Liver (tissue), 9 donors: ENCODE data around the gene ACTN4. TPM values are rescaled to one million over a fixed set of nuclear protein-coding genes. Genes with fewer than 3 reads are reported as not detected.

ENCODE experiments used
- DNase-seq: peaks from one replicate; pipeline ENCODE4 v3.0.0-alpha.2; 2017; ENCODE audit warnings: low spot score
- H3K27ac ChIP-seq, 2 donors: one replicate each; pipeline ENCODE4 v1.7.0; 2013; ENCODE audit warnings: inconsistent platforms in 2 of 2, low read length in 2 of 2, control low read depth in 1 of 2, low read depth in 1 of 2, mild to moderate bottlenecking in 1 of 2
- H3K27me3 ChIP-seq, 4 donors: one replicate each; pipeline versions ENCODE4 v1.6.1 to v1.7.0; 2013; ENCODE audit warnings: low read length in 3 of 4, inconsistent platforms in 1 of 4, mild to moderate bottlenecking in 1 of 4, moderate library complexity in 1 of 4; ENCODE audit not compliant: control insufficient read depth in 4 of 4, insufficient read depth in 4 of 4
- H3K36me3 ChIP-seq, 4 donors: one replicate each; pipeline versions ENCODE4 v1.6.1 to v1.7.0; 2013; ENCODE audit warnings: low read length in 3 of 4, mild to moderate bottlenecking in 3 of 4, low read depth in 1 of 4, moderate library complexity in 1 of 4; ENCODE audit not compliant: control insufficient read depth in 4 of 4, insufficient read depth in 3 of 4
- H3K4me1 ChIP-seq, 4 donors: one replicate each; pipeline versions ENCODE4 v1.6.1 to v1.7.0; 2013; ENCODE audit warnings: low read length in 3 of 4, mild to moderate bottlenecking in 3 of 4, moderate library complexity in 1 of 4; ENCODE audit not compliant: control insufficient read depth in 4 of 4, insufficient read depth in 4 of 4
- H3K4me3 ChIP-seq, 3 donors: one replicate each; pipeline versions ENCODE4 v1.6.1 to v1.7.0; 2013; ENCODE audit warnings: low read length in 3 of 3, control low read depth in 1 of 3, low read depth in 1 of 3, mild to moderate bottlenecking in 1 of 3
- H3K9ac ChIP-seq, 2 donors: one replicate each; pipeline ENCODE4 v1.7.0; 2013; ENCODE audit warnings: low read length in 2 of 2, mild to moderate bottlenecking in 2 of 2, moderate library complexity in 2 of 2, control low read depth in 1 of 2, low read depth in 1 of 2
- H3K9me3 ChIP-seq, 4 donors: one replicate each; pipeline versions ENCODE4 v1.6.1 to v1.7.0; 2013; ENCODE audit warnings: low read length in 3 of 4; ENCODE audit not compliant: control insufficient read depth in 4 of 4
- ATF3 ChIP-seq: IDR thresholded peaks from 2 replicates; pipeline ENCODE4 v1.6.1; 2016; ENCODE audit warnings: antibody characterized with exemption
- CTCF ChIP-seq: fragments of 150-350 bp; IDR thresholded peaks from 2 replicates; pipeline ENCODE4 v1.5.1; 2017; ENCODE audit warnings: improper control_type of control experiment, low read depth, low read length; ENCODE audit not compliant: missing input control
- EGR1 ChIP-seq, 2 donors: IDR thresholded peaks; 2 replicates each; pipeline ENCODE4 v1.6.1; 2016 to 2018; ENCODE audit warnings: antibody characterized with exemption in 2 of 2, low read depth in 2 of 2
- FOXA1 ChIP-seq: IDR thresholded peaks from 2 replicates; pipeline ENCODE4 v1.6.1; 2016; ENCODE audit warnings: antibody characterized with exemption
- GABPA ChIP-seq, 2 donors: IDR thresholded peaks in 1 of 2; conservative IDR thresholded peaks in 1 of 2; 2 replicates each; pipeline ENCODE4 v1.6.1; 2016; ENCODE audit warnings: antibody characterized with exemption in 2 of 2, mild to moderate bottlenecking in 1 of 2, moderate library complexity in 1 of 2
- HNF4G ChIP-seq: IDR thresholded peaks from 2 replicates; pipeline ENCODE4 v1.6.1; 2016; ENCODE audit warnings: antibody characterized with exemption
- JUND ChIP-seq, 2 donors: IDR thresholded peaks; 2 replicates each; pipeline ENCODE4 v1.6.1; 2016; ENCODE audit warnings: antibody characterized with exemption in 2 of 2
- MAX ChIP-seq: IDR thresholded peaks from 2 replicates; pipeline ENCODE4 v1.6.1; 2016; ENCODE audit warnings: antibody characterized with exemption
- NR2F2 ChIP-seq: IDR thresholded peaks from 2 replicates; pipeline ENCODE4 v1.6.1; 2016; ENCODE audit warnings: antibody characterized with exemption
- RAD21 ChIP-seq, 2 donors: IDR thresholded peaks; 2 replicates each; pipeline ENCODE4 v1.6.1; 2016; ENCODE audit warnings: antibody characterized with exemption in 2 of 2, mild to moderate bottlenecking in 2 of 2
- REST ChIP-seq: IDR thresholded peaks from 2 replicates; pipeline ENCODE4 v1.6.1; 2016; ENCODE audit warnings: antibody characterized with exemption, mild to moderate bottlenecking
- RXRA ChIP-seq, 2 donors: IDR thresholded peaks; 2 replicates each; pipeline ENCODE4 v1.6.1; 2017 to 2018; ENCODE audit warnings: antibody characterized with exemption in 2 of 2, mild to moderate bottlenecking in 1 of 2
- SP1 ChIP-seq: IDR thresholded peaks from 2 replicates; pipeline ENCODE4 v1.6.1; 2018; ENCODE audit warnings: antibody characterized with exemption, mild to moderate bottlenecking
- ZBTB33 ChIP-seq: IDR thresholded peaks from 2 replicates; pipeline ENCODE4 v1.6.1; 2016; ENCODE audit warnings: antibody characterized with exemption
- WGBS: extraction: QIAGEN DNeasy Blood & Tissue Kit; methylation state at CpG from one replicate; pipeline ENCODE4 v1.1.7; 2013; 5-methylcytosine and 5-hydroxymethylcytosine counted together
- polyA plus RNA-seq, 2 donors: library from polyadenylated mRNA; stranded (reverse) in 1 of 2; unstranded in 1 of 2; fragments of 200-250 nt in 1 of 2; fragments of >200 nt in 1 of 2; fragmentation: Nextera tagmentation in 1 of 2; extraction: Ambion mirVana in 1 of 2; gene quantifications; one replicate each; pipeline versions ENCODE4 v1.2.1 to v1.2.3, GENCODE V29; 2013 to 2015
- total RNA-seq, 2 donors: library from RNA; depleted of rRNA; stranded (reverse); fragments of >200 nt; gene quantifications; one replicate each; pipeline ENCODE4 v1.2.3, GENCODE V29; 2014
- donor health status: healthy.
- donor health status: healthy.
- donor health status: healthy.
- donor health status: healthy.
- donor health status: healthy.

ACTN4 gene
- total and polyA plus RNA-seq, 4 donors, result 35.4 to 164 (median 98.7) TPM

- Histone ChIP-seq H3K36me3 (no peaks in the 10 kb centered on the region), H3K27ac (peak overlapping the region; percentile 91), H3K4me3 (peak overlapping the region in 2 of 3 donors; percentile 1 to 13), H3K9ac (peak overlapping the region in 1 of 2 donors; percentile 8), H3K4me1 (peaks cover 23 to 63% (median 59%) of the 10 kb centered on the region in 4 donors), H3K27me3 (no peaks in the 10 kb centered on the region), H3K9me3 (no peaks in the 10 kb centered on the region)
- DNase-seq, result no peak
- TF ChIP-seq HNF4G (no peak), FOXA1 (no peak), SP1 (peak; percentile 18), EGR1 (IDR thresholded peaks at IDR 0.05; ENCODE audit: low read depth in 2 of 2) (no peak), JUND (IDR thresholded peaks at IDR 0.05) (no peak), ZBTB33 (no peak), MAX (no peak), RXRA (IDR thresholded peaks at IDR 0.05) (peak in 1 of 2 donors; percentile 14), REST (no peak), CTCF (peak; percentile 1), ATF3 (no peak), NR2F2 (peak; percentile 86), GABPA (IDR thresholded peaks at IDR 0.05 in 1 of 2, conservative IDR thresholded peaks at IDR 0.05 in 1 of 2) (no peak)
- 45% methylated on average over 12 of the region's 12 CpGs for WGBS
Measured at GRCh38 chr19:38650911-38651584, 3.6 kb downstream of the ACTN4 start.

GRCh38 chr19:38653028-38653571 lies 5.7 kb downstream of the ACTN4 start:
- H3K27ac ChIP-seq, result peak overlapping the region; percentile 91
- WGBS, result 15% methylated on average over 7 of the region's 7 CpGs
- no peak for DNase-seq
- peak; percentile 81 to 85 for TF ChIP-seq JUND (IDR thresholded peaks at IDR 0.05)
- peak; percentile 40 to 67 for TF ChIP-seq RAD21 (IDR thresholded peaks at IDR 0.05)
- peak; percentile 8 for TF ChIP-seq FOXA1
- peak; percentile 62 for TF ChIP-seq MAX
- TF ChIP-seq RXRA (IDR thresholded peaks at IDR 0.05), result peak; percentile 83 to 88
- no peak for TF ChIP-seq REST
- TF ChIP-seq SP1, result peak; percentile 89
- TF ChIP-seq GABPA (IDR thresholded peaks at IDR 0.05 in 1 of 2, conservative IDR thresholded peaks at IDR 0.05 in 1 of 2), result no peak
- TF ChIP-seq EGR1 (IDR thresholded peaks at IDR 0.05; ENCODE audit: low read depth in 2 of 2), result peak in 1 of 2 donors; percentile 39
- TF ChIP-seq NR2F2, result peak; percentile 53
- TF ChIP-seq ZBTB33, result peak; percentile 57

More at GRCh38 chr19:38653028-38653571, 5.7 kb downstream of the ACTN4 start:
- Histone ChIP-seq H3K4me3 (peak overlapping the region in 1 of 3 donors; percentile 13), H3K27me3 (no peaks in the 10 kb centered on the region), H3K36me3 (no peaks in the 10 kb centered on the region), H3K4me1 (peaks cover 34 to 80% (median 70%) of the 10 kb centered on the region in 4 donors), H3K9ac (peak overlapping the region in 1 of 2 donors; percentile 56), H3K9me3 (no peaks in the 10 kb centered on the region)
